COLO668 (cell line): ENCODE results near the gene TRPM3.

Experiments used
- DNase-seq: peaks from one replicate; lab custom pipeline; 2025; ENCODE audit not compliant: unreplicated experiment; lab: John Stamatoyannopoulos, UW

TRPM3 gene

DNA sequence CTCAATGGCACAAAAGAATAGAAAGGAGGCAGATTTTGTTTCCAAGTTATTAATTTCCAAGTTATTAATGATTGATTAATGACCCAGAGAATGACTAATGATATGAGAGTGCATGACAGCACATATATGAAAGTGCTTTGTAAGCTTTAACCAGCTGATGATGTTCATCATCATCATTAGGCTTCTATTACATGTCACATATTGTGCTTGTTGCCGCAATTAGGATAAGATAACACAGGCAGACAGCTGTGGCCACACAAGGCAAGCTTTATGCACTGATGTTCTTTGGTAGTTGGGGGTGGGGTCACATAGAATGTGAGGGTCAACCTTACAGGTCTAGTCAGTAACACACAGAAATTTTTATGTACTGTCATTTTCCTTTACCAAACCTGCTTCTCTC lies 219.7 kb downstream of the TRPM3 start:
- no peak for DNase-seq

DNA sequence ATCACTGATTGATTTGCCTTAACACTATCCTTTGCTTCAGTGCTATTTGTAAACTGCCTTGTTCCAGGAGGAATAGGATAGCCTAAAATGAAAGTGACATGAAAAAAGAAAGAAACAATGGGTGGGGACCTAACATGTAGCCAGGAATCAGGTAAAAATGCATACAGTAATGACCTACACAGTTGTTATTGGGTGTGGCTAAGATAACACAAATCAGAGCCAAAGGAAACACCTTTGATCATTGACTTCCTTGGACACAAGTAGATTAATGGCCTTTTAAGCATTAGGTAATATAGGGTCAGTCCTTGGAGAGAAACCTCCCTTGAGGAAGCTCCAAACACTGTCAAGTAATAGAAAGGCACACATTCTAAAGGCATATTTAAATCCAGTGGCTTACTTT lies 220.4 kb downstream of the TRPM3 start:
- DNase-seq: no peak

DNA sequence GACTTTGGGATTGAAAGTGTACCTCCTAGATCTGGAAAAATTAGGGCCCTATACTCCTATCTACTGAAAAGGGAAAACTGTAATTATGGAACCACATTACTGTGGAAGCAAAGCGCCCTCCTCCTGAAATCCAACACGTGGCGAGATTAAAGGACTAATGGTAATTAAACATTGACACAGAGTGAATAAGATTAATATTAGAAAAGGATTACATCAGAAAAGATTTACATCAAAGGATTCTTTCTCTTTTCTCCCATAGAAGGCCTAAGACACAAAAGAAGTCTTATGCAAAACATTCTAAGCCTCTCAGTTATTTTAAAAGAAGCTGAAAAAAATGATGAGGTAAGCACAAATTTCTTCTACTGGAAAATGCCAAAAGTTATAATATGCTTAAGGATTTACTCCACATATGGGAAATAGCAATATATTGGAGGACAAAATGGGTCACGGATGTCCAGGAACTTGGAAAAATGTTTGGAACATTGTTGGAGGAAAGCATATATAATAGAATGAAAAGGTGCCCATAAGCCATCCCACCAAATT lies 227.8 kb downstream of the TRPM3 start:
- DNase-seq: no peak

DNA sequence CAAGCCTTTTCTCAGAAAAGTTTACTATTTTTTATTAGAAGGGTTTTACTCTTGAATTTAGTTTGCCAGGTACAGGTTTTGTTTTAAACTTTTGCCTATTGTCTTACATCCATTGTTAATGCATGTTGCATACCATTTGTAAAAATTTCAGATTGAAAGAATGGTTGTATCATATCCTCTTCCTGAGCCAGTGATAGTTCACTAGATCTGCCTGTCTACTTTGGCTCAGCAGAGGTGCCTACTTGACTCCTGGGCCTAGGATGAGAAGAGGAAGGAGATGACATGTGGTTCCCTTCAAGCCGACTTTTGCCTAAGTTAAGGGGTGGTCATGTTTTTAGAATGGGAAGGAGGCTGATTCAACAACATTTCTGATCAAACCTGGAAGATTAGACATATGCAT lies 232.9 kb downstream of the TRPM3 start:
- DNase-seq: no peak

DNA sequence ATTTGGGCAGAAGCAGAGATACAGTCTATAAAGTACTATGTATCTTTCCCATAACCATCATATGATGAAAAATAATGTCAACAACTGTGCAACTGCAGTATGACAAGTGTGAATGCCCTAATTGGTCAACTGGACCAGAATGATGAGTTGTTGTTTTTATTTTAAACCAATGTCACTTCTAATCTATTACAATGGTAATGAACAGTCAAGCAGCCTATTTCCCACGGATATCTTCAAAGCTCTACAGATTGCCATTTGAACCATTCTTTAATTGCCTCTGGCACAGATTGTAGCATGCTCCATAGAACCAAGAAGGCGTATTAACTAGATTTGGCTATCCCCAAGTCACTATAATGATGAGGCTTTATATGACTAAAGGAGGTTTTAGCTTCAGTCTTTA lies 233.6 kb downstream of the TRPM3 start:
- DNase-seq: no peak

DNA sequence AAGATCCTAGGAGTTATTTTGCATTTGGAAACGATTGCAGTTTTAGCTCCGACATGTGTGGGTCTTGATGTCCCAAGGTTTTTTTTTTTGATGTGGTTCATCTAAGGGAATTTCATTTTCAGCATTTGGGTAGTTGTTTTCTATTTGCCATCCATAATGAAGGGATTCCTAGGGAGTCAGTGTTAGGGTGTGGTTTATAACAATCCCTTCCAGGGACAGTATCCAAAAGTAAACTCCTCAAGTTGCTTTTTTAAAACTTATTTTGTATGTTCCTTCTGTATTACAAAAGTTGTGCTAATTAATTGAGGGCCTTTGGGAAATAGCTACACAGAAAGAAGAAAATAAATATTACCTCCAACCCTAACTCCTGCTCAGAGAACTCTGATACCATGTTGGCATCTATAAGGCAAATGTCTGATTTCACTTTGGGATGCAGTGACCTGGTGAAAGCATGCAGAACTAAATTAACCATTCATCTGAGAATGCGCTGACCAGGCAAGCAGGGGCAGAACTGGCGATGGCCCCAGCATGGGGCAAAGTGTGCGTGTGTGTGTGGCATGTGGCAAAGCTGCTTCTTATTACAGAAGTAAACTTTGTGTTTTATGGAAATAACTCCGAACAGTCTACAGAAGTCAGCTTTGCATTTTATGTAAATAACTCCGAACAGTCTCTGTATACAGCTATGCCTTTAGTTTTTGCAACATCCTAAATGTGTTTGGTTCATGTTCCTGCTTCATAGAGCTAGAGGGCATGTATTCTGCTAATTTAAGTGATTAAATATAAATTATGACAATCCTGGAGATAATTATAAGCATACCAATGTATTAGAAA lies 237.2 kb downstream of the TRPM3 start:
- no peak for DNase-seq

DNA sequence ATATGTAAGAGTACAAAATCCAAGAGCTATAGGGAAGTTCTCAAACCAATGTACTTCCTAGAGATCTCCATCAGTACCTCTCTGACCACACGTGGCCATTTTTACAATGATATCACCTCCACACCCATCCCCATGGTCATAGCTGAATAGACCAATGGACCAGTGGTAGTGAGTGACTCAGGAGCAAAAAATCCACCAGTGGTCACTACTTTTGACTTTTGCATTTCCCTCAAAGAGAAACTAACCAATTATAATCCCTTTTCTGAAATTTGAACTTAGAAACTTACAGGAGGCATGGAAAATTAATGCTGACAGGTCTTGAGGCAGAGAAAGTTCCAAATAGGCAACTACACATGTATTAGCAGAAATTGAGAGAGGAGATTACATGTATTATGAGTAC lies 238.4 kb downstream of the TRPM3 start:
- no peak for DNase-seq

DNA sequence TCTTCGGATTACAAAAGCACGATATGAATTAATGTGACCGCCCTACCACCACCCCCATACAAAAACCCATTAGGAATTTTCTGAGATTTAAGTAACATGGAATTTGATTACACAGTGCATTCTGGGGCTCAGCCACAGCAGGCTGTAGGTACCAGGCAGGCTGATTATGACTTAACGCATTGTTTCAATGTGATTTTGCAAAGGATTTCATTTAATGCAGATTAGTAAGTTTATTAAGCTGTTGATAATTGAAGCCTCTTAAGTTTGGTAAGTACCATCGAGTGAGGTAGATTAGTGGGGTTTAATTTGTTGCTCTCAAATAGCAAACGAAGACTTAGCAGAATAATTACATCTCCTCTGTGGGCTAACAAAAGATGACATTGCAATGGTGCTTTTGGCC lies 240.1 kb downstream of the TRPM3 start:
- DNase-seq: no peak

DNA sequence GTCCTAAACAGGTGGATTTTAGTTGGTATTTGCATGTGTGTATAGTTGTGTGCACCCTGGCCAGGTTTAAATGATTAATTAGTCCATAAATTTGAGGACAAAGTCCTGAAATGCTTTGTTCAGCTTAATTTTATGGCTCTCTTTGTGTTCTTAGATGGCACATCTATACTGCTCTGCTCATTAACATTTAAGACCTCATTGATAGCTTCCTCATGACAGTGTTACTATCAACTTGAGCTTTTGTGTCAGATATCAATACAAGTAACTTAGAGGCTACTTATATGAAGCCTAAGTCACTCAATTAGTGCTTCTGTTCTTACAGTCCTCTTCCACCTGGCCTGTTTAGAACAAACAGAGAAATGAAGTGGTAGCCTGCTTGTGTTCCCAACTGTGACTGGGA lies 240.9 kb downstream of the TRPM3 start:
- DNase-seq: no peak

DNA sequence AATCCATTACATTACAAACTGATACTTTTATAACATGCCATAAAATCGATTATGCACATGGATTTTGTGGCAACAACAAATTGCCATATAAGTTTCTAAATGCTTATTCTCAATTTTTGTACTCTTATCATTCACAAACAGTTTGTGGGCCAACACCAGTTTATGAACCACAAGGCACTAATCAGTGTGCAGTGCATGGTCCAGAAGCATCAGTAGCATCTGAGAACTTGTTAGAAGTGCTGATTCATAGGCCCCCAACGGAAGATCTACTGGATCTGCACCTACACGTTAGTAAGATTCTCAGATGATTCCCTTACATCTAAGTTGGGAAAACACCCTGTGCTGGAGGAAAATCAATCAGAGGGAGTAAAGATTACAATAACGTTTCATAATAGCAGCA lies 242.8 kb downstream of the TRPM3 start:
- DNase-seq: no peak

DNA sequence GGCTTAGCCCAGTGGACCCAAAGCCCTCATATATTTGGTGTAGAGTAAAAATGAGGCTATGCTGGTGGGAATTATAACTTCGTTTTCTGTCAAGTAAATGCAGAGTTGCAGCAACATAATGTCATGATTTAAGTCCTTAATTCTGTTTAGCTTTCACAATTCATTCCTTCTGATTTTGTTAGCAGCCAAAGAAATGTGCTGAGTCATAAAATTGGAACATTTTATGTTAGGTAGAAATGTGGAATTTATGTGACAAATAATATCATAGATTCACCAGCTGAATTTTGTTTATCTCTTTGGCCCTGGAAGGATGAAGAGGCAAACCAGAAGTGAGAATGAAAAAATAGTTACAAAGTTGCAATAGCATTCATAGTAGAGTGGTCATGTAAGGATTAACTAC lies 247.0 kb downstream of the TRPM3 start:
- no peak for DNase-seq

DNA sequence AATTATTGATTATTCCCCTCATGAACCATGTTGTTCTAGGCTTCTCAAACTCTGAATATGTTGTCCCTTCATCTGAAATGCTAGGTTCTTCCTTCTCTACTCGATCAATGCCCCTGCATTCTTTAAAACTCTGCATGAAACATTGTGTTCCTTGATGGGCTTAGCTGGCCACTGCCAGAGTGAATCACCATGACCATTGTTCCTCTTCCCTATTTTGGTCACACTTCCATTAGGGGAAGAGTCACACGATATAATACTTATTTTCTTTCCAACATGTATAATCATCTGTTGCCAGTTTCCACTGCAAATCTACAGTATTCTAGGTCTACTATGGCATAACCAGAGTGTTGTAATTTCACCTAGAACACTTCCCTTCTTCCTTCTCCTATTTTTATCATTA lies 247.9 kb downstream of the TRPM3 start:
- DNase-seq: no peak

DNA sequence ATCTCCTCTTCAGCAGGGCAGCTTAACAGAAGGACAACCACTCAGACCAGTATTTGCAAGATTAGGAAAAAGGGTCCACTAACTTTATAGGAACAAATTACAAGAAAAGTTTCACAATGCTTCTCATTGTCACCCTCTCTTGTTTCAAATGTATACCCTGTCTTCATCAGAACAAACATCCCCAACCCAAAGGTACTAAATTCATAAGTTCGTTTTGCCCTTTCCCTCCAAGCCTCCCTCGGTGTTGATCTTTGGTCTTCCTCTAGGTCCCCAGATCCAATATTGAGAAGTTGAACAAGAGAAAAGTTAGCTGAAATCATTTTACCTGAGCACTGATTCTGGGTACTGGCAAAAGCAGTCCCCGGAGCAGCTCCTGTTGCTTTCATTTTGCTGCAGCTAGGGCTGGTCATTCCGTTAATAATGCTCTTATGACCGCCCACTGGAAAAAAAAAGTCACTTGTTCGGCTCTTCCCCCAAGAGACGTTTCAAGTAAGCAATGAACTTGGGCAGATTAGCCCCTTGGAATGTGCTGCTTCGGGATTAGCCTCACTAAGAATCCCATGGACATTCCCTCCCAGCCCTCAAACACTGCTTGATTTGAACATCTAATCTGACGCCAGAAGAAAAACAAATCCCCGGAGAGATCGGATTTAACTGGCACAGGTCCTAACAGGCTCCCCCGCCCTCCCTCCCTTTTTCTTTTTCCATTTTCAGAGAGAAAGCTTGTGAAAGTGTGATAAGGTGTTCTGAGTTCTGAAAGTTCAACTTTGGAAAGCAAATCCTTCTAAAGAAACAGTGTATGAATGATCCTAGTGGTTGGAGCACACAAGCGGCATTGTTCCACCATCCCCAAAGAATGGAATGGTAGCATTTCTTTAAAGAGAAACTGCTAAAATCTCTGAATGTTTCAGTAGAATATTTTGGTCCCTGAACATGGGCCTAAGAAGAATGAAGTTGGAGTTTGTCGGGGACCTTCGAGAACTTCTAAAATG lies 252.5 kb downstream of the TRPM3 start:
- no peak for DNase-seq

DNA sequence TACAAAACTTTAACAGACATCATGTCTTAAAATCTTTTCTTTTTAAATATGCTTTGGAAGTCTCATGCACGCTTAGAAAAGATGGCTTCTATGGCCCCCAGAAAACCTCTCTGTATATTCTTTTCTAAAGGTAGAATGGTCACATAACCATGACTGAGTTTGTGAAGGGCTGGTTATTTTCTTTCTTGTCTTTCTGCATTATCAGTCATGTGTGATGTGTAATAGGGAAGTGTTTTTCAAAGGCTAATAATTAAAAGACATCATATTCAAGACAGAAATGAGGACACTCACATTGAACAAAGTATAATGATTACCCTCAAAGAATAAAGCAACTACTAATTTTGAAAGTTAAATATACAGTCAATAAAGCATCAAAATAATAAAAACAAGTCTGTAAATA lies 253.4 kb downstream of the TRPM3 start:
- no peak for DNase-seq

DNA sequence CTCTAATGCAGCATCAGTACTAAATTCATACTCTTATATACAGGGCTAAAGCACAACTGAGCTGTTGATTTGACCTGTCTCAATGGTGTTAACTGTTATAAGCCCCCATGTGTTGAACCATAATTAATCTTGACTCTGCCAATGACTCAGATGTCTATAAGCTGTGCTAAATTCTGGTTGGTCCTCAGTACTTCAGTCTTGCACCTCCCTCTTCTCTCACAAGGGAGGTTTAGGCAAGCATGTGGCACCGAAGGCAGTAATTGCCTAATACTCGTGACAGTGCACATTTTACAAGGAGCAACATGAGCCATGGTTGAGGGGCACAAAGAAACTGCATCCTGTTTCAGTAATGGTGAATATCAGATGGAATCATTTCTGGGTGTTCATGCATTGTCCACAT lies 255.9 kb downstream of the TRPM3 start:
- no peak for DNase-seq

DNA sequence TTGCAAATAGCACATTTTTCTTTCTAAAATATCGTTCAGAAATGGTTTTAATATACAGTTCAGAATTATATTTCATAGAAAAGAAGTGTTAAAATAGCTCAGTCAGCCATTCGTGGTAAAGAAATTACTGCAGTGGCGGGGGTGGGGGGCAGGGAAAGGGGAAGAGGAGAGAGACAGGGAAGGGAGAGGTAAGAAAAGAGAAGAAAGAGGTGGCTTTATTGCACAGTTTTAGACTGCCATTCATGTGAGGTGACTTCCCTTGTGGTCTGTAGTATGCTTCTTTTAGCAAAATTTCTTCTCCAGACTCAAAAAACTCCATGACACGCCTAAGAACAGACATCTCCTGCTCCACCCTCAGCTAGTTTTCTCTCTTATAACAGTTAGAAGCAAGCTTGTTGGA lies 259.6 kb downstream of the TRPM3 start:
- no peak for DNase-seq

DNA sequence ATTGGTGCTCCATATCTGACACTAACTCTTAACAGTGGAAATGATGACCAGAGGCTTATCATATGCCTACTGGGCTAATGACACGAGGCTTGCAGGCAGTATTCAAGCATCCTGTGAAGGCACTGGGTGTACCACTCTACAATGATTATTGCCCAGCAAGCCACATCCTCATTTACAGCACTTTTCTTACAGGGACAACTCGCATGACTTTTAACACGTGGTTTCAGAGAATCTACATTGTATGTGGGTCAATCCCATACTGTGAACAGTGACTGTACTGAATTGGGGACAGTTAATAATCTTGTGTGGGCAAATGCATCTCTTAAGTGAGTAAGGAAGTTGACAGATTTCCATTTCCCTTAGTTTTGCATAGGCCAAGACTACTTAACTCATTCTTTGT lies 260.0 kb downstream of the TRPM3 start:
- no peak for DNase-seq

DNA sequence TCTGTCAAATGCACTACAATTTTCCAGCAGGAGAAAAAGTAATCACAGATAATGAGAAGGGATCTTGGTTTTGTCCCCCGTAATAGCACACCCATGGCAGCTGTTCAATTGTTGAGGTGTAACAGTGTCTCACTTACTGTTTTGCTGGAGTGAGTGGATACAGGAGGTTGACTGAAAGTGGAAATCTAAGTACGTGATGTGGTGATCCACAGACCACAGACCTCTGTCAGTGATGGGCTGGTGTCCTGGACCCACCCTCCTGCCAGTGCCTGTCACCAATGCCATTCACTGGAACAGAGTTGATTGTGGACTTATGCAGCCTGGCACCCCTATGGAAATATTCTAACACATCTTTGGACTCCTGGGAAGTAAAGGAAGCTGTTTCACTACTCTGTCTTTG lies 261.7 kb downstream of the TRPM3 start:
- DNase-seq: no peak

DNA sequence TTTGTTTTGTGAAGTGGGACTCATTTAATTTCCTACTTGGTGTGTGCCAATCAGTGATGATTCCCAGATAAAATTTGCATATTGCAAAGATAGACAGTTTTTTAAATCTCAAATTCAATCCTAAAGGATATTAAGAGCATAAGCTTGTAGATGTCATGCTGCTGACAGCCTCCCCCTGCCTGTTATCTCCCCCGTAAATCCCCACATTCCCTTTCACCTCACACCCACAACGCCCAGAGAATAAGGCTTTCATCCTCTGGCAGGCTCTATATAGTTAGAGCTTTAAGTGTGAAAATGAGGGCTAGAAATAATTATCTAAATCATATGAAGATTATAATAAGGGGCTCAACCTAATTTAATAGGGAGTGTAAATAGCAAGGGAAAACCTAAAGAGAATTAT lies 265.0 kb downstream of the TRPM3 start:
- DNase-seq: no peak

DNA sequence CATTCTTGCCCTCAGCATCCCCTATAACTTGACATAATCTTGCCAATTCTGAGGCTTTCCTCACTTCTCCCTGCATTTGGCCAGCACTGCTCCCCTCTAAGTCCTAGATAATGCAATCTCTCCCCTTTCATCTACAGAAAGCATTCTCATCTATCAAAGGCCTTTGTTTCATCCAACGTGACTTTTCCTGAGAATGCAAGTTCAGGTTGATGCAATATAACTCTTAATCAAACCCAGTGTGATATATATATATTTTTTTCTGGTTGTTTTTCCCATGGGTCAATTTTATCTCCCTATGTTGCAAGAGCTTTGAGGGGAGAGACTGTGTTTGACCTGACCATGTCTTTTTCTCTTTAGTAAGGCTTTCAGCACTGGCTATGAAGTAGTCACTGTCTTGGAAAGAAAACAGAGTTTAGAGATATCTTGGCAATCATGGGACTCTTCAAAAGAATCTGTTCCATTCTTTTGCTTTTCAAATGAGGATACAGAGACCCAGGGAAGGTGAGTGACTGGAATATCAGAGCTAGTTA lies 268.6 kb downstream of the TRPM3 start:
- no peak for DNase-seq

DNA sequence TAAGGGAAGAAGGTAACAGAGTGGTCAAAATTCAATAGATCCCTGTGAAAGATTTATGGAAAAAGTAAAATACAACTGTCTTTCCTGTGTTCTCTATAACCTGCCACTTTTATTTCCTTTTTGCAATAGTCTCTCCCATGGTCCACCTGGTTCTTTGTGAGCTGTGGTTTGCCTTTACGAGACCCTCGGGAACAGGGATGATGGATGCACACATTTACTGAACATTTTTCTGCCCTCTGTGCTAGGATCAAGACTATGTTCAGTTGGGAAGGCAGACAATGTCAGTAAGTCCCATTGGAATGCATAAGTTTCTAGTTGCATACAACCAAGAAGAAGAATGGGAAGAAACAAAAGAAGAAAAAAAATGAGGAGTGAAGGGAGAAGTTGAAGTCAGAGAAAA lies 281.2 kb downstream of the TRPM3 start:
- DNase-seq: no peak

DNA sequence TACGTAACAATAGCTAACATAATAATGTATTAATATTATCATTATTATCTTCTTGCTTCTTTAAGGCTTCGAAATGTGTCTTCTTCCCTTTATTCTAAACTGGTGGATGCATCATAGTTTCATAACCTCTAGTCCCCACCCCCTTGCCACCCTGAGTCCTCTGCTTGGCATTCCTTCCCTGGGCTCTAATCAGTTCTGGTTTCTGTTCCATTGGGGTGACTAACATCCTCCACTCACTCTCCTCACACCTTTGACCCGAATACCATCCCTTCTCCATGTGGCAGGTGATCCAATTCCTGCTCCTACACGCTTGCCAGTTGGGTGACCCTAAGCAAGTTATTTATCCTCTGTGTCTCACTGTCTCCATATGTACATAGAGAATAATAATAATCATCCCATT lies 286.1 kb downstream of the TRPM3 start:
- DNase-seq: no peak
